ENCODE results near the gene HSPA4. TPM values are rescaled to one million over a fixed set of nuclear protein-coding genes. Genes with fewer than 3 reads are reported as not detected.

HSPA4 gene
- total and polyA plus RNA-seq, 2 experiments from 2014 or later = 340 to 343 TPM

- no peak for ATAC-seq
- DNase-seq (ENCODE audit: low spot score) = no peak
- Histone ChIP-seq H3K4me2 (peak overlapping the region; percentile 88), H3F3A (replicated peaks; ENCODE audit: low read depth) (peaks cover 7% of the 10 kb centered on the region; the same call in 1 of the 2 replicates), H3K27ac (ENCODE audit: low read depth) (peak overlapping the region; percentile 100), H3K79me2 (replicated peaks; ENCODE audit: insufficient read depth) (peaks cover 66% of the 10 kb centered on the region), H3K36me3 (ENCODE audit: insufficient read depth) (no peaks in the 10 kb centered on the region), H3K4me3 (peak overlapping the region; percentile 72), H3K4me1 (ENCODE audit: insufficient read depth) (peaks cover 34% of the 10 kb centered on the region), H2AFZ (no peak overlapping the region), H3K9me2 (ENCODE audit: insufficient read depth) (no peaks in the 10 kb centered on the region), H4K20me1 (replicated peaks; ENCODE audit: insufficient read depth) (peaks cover 56% of the 10 kb centered on the region), H3K27me3 (ENCODE audit: insufficient read depth) (no peaks in the 10 kb centered on the region)
- Mint-ChIP-seq H3K27ac (peak overlapping the region; percentile 100), H3K9me3 (no peaks in the 10 kb centered on the region), H3K36me3 (ENCODE audit: low read depth) (peaks cover 29% of the 10 kb centered on the region), H3K4me3 (peak overlapping the region; percentile 94), H3K27me3 (ENCODE audit: insufficient read depth, low read depth, poor library complexity) (peaks cover 9% of the 10 kb centered on the region), H3K4me1 (peaks cover 46% of the 10 kb centered on the region)
- TF ChIP-seq REST (IDR thresholded peaks at IDR 0.05; ENCODE audit: unreplicated experiment) (no peak), ZNF462 (CRISPR knock-in tag; IDR thresholded peaks at IDR 0.05) (no peak), ZNF114 (CRISPR knock-in tag; IDR thresholded peaks at IDR 0.05) (no peak), EZH2 (IDR thresholded peaks at IDR 0.05; ENCODE audit: low read depth, unreplicated experiment) (no peak), ZNF331 (CRISPR knock-in tag; IDR thresholded peaks at IDR 0.05; ENCODE audit: low read depth) (no peak), JUNB (IDR thresholded peaks at IDR 0.05; ENCODE audit: unreplicated experiment) (no peak), ETS1 (IDR thresholded peaks at IDR 0.05) (no peak), NANOG (IDR thresholded peaks at IDR 0.05; ENCODE audit: borderline replicate concordance) (no peak), STAT1 (IDR thresholded peaks at IDR 0.05; ENCODE audit: unreplicated experiment) (no peak), EZH2phosphoT487 (IDR thresholded peaks at IDR 0.05; ENCODE audit: unreplicated experiment) (no peak), POLR2AphosphoS5 (IDR thresholded peaks at IDR 0.05; ENCODE audit: low read depth) (no peak), CTCF (conservative IDR thresholded peaks at IDR 0.05; ENCODE audit: low read depth in 2 of 2) (no peak)
Observed at GRCh38 chr5:133053448-133053847, 1.6 kb downstream of the HSPA4 start.
